ENCODE measurements around the gene CCDC85A.

CCDC85A gene

DNA sequence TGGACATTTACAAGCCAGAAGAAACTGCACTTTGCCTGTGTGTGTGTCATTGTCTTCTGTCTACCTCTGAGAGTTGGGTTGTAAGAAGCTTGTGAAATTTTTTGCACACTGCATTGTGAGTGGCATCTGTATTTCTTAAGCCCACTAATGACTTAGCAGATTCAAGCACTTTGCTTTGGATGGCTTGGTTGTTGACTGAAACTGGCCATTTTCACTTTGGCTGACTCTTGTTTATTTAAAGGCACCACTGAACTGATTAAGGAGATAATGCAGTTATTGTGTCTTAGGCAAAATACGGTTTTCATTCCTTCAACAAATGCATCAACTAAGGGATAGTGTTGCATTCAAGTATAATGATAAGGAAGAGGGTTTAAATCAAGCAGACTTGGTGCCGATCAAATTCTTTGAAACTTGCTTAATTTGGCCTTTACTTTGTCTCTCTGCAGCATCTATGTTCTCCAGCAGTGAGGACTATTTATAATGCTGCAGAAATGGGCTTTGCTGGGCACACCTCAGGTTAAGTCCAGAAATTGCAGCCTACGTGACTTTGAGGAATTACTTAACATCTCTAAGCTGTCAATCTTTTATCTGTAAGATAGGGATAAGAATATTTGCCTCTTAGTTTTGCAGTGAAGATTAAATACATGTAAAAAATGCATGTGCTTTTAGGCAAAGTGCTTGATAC, 142.0 kb downstream of the CCDC85A start:
- H3K4me3 ChIP-seq (ENCODE audit: low read depth, low read length), result no peak overlapping the region
- DNase-seq (ENCODE audit: low read depth), result no peak
- TF ChIP-seq, protein P1, sequence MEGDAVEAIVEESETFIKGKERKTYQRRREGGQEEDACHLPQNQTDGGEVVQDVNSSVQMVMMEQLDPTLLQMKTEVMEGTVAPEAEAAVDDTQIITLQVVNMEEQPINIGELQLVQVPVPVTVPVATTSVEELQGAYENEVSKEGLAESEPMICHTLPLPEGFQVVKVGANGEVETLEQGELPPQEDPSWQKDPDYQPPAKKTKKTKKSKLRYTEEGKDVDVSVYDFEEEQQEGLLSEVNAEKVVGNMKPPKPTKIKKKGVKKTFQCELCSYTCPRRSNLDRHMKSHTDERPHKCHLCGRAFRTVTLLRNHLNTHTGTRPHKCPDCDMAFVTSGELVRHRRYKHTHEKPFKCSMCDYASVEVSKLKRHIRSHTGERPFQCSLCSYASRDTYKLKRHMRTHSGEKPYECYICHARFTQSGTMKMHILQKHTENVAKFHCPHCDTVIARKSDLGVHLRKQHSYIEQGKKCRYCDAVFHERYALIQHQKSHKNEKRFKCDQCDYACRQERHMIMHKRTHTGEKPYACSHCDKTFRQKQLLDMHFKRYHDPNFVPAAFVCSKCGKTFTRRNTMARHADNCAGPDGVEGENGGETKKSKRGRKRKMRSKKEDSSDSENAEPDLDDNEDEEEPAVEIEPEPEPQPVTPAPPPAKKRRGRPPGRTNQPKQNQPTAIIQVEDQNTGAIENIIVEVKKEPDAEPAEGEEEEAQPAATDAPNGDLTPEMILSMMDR (IDR thresholded peaks at IDR 0.05; ENCODE audit: control insufficient read depth, extremely low read depth, insufficient read depth), result no peak

DNA sequence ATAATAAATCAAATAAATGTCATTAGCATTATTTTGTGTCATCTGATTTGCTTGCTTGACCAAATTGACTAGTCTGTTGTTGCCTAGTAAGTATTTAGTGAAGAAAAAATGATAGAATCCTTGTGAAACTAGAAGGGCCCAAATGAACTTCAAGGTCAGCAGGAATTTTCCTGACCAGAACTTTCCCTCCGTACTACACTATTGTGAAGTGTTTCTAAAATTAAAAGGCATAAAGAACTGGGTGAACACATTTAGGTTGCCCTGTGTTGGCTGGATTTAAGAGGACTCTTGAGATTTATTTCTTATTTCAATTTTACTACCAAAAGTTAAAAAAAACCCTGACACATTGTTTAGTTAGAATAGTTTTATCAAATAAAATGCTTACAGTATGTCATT, 142.6 kb downstream of the CCDC85A start:
- no peak overlapping the region for H3K4me3 ChIP-seq (ENCODE audit: low read depth, low read length)
- TF ChIP-seq, protein P1 (IDR thresholded peaks at IDR 0.05; ENCODE audit: control insufficient read depth, extremely low read depth, insufficient read depth), result no peak
- no peak for DNase-seq (ENCODE audit: low read depth)

DNA sequence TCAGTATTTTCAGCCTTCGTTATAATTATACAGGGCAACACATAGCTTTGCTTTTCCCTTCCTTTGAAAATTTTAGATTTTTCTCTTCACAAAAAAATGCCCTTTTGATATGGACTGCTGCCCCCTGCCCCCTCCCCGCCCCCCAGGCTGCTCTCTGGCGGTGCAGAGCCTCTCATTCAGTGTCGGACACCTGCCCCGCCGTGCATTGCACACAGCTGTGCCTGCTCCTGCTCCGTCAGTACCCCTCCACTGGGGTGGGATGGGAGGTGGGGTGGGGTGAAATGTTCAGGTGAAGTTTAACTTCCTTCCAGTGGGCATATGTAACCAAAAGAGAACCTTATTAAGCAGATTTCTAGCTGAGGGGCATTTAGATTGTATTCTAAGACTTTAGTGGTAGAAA, 148.0 kb downstream of the CCDC85A start:
- DNase-seq (ENCODE audit: low read depth), result no peak
- no peak overlapping the region for H3K4me3 ChIP-seq (ENCODE audit: low read depth, low read length)
- TF ChIP-seq, protein P1 (IDR thresholded peaks at IDR 0.05; ENCODE audit: control insufficient read depth, extremely low read depth, insufficient read depth), result no peak

DNA sequence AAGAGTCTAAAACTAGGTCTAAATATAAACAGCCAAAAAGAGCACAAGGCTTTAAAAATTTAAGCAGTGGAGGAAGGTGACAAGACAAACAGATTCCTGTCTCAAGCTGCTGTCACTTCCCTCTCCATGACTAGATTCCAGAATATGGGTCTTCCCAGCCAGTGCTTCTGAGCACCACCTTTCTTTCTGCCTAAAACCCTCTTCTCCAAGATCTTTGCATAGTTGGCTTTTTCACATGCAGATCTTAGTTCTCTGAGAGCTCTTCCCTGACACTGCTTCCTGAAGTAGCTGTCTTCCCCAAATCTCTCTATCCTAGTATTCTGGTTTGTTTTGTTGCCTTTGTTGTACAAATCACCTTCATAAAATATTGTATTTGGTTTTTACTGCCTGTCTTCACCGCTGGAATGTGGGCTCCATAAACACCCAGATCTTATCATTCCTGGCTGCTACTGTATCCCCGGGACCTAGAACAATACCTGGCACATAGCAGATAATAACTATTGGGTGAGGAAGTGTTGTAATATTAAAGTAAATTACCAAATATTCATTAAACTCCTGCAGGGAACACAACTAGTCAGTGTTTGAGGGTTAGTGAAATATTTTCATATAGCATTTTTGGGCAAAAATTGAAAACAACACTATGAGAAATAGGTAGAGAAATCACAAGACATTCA, 150.2 kb downstream of the CCDC85A start:
- DNase-seq (ENCODE audit: low read depth), result no peak
- H3K4me3 ChIP-seq (ENCODE audit: low read depth, low read length), result no peak overlapping the region
- TF ChIP-seq, protein P1 (IDR thresholded peaks at IDR 0.05; ENCODE audit: control insufficient read depth, extremely low read depth, insufficient read depth), result no peak

DNA sequence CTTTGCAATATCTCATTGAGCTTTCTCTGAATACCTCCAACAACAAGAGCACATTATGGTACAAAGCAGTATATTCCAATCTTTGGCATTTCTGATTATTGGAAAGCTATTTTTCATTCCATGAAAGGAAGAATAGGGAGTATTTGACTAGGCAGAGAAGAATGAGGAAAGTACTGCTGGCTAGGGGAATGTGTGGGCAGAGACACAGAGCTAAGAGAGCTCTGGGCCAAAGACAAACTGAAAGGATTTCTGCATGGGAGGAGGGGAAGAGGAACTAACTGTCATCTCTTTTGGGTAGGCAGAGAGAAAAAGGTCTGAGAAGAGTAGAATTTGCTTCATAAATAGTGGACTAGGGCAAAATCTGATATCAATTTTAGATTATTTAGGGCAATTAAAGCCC, 150.8 kb downstream of the CCDC85A start:
- no peak overlapping the region for H3K4me3 ChIP-seq (ENCODE audit: low read depth, low read length)
- TF ChIP-seq, protein P1 (IDR thresholded peaks at IDR 0.05; ENCODE audit: control insufficient read depth, extremely low read depth, insufficient read depth), result no peak
- DNase-seq (ENCODE audit: low read depth), result no peak

DNA sequence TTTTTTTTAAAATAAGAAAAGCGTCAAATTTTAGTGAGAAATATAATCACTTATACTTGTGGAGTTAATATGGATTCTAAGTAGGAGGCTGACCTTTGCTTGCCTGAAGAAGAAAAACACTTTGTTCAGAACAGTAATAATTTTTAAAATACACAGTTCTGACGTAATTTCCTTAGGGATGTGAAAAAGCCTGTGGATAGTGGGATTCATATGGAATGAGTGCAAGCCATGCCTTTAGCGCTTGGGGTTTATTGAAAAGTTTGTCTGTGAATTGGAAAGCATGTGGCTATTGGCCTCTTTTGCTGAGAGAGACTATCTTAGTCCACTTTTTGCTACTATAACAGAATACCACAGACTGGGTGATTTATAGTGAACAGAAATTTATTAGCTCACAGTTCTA, 151.3 kb downstream of the CCDC85A start:
- H3K4me3 ChIP-seq (ENCODE audit: low read depth, low read length), result no peak overlapping the region
- TF ChIP-seq, protein P1 (IDR thresholded peaks at IDR 0.05; ENCODE audit: control insufficient read depth, extremely low read depth, insufficient read depth), result no peak
- DNase-seq (ENCODE audit: low read depth), result no peak

Data from LNCaP clone FGC (cell line).